Measurements from ENCODE around the gene TRMT5.

The TRMT5 gene

GRCh38 chr14:60964904-60965303 is 16.0 kb downstream of the TRMT5 start:
- no peak for DNase-seq

- DNase-seq: no peak
Measured at GRCh38 chr14:60963761-60964160, 17.1 kb downstream of the TRMT5 start.

GRCh38 chr14:60958146-60958545 is 22.7 kb downstream of the TRMT5 start:
- no peak for DNase-seq

- DNase-seq: no peak
Measured at GRCh38 chr14:60956632-60957031, 24.2 kb downstream of the TRMT5 start.

GRCh38 chr14:60956202-60956601 is 24.7 kb downstream of the TRMT5 start:
- DNase-seq: no peak

GRCh38 chr14:60951776-60952435 is 29.0 kb downstream of the TRMT5 start:
- DNase-seq: no peak

GRCh38 chr14:60946773-60947172 is 34.1 kb downstream of the TRMT5 start:
- DNase-seq: no peak

- DNase-seq: no peak
Measured at GRCh38 chr14:60945984-60946383, 34.9 kb downstream of the TRMT5 start.

- DNase-seq: no peak
Measured at GRCh38 chr14:60944204-60944603, 36.7 kb downstream of the TRMT5 start.

- DNase-seq: no peak
Measured at GRCh38 chr14:60943637-60944032, 37.2 kb downstream of the TRMT5 start.

GRCh38 chr14:60935319-60935718 is 45.6 kb downstream of the TRMT5 start:
- DNase-seq: no peak

- DNase-seq: no peak
Measured at GRCh38 chr14:60933920-60934655, 46.8 kb downstream of the TRMT5 start.

- peak; percentile 88 for DNase-seq
Measured at GRCh38 chr14:60931218-60931617, 49.7 kb downstream of the TRMT5 start.

GRCh38 chr14:60926002-60926401 is 54.9 kb downstream of the TRMT5 start:
- DNase-seq: no peak

GRCh38 chr14:60925286-60925685 is 55.6 kb downstream of the TRMT5 start:
- no peak for DNase-seq

GRCh38 chr14:60922050-60922449 is 58.8 kb downstream of the TRMT5 start:
- DNase-seq: no peak
